ENCODE measurements around the gene RASA3.

RASA3 gene

GRCh38 chr13:113995051-113995601 lies 137.3 kb downstream of the RASA3 start:
- no peak for DNase-seq
- H3K36me3 ChIP-seq (replicated peaks) = peaks cover 47% of the 10 kb centered on the region
- no peaks in the 10 kb centered on the region for H3K27me3 ChIP-seq (replicated peaks)
- no peak for TF ChIP-seq CTCF (IDR thresholded peaks at IDR 0.05; ENCODE audit: low read depth, low read length, missing control alignments)
- no peak overlapping the region for H3K27ac ChIP-seq
- no peak overlapping the region for H3K4me3 ChIP-seq (ENCODE audit: low read depth, low read length)
- in situ Hi-C loops (cut with HindIII; ENCODE audit: low pct_ligation_motif_present, low sequenced_read_pairs) = no loop called here

GRCh38 chr13:113992276-113993005 lies 140.0 kb downstream of the RASA3 start:
- Histone ChIP-seq H3K27me3 (replicated peaks) (no peaks in the 10 kb centered on the region), H3K36me3 (replicated peaks) (peaks cover 49% of the 10 kb centered on the region)

GRCh38 chr13:113991676-113992179 lies 140.7 kb downstream of the RASA3 start:
- no peak overlapping the region for H3K4me3 ChIP-seq (ENCODE audit: low read depth, low read length)
- H3K36me3 ChIP-seq (replicated peaks) = peaks cover 49% of the 10 kb centered on the region
- TF ChIP-seq CTCF (IDR thresholded peaks at IDR 0.05; ENCODE audit: low read depth, low read length, missing control alignments) = no peak
- H3K27ac ChIP-seq = no peak overlapping the region
- in situ Hi-C loops (cut with HindIII; ENCODE audit: low pct_ligation_motif_present, low sequenced_read_pairs) = no loop called here
- DNase-seq = no peak
- H3K27me3 ChIP-seq (replicated peaks) = no peaks in the 10 kb centered on the region

More at GRCh38 chr13:113992276-113993005, 140.0 kb downstream of the RASA3 start:
- no peak for TF ChIP-seq CTCF (IDR thresholded peaks at IDR 0.05; ENCODE audit: low read depth, low read length, missing control alignments)
- no peak for DNase-seq
- no peak overlapping the region for H3K27ac ChIP-seq
- no peak overlapping the region for H3K4me3 ChIP-seq (ENCODE audit: low read depth, low read length)
- in situ Hi-C loops (cut with HindIII; ENCODE audit: low pct_ligation_motif_present, low sequenced_read_pairs) = no loop called here

GRCh38 chr13:113991191-113991669 lies 141.2 kb downstream of the RASA3 start:
- Histone ChIP-seq H3K4me3 (ENCODE audit: low read depth, low read length) (no peak overlapping the region), H3K27ac (no peak overlapping the region), H3K36me3 (replicated peaks) (peaks cover 45% of the 10 kb centered on the region), H3K27me3 (replicated peaks) (no peaks in the 10 kb centered on the region)
- in situ Hi-C loops (cut with HindIII; ENCODE audit: low pct_ligation_motif_present, low sequenced_read_pairs) = no loop called here
- TF ChIP-seq CTCF (IDR thresholded peaks at IDR 0.05; ENCODE audit: low read depth, low read length, missing control alignments) = no peak
- no peak for DNase-seq

- peaks cover 43% of the 10 kb centered on the region for H3K36me3 ChIP-seq (replicated peaks)
- no peak overlapping the region for H3K4me3 ChIP-seq (ENCODE audit: low read depth, low read length)
- in situ Hi-C loops (cut with HindIII; ENCODE audit: low pct_ligation_motif_present, low sequenced_read_pairs) = no loop called here
- no peak for DNase-seq
- H3K27me3 ChIP-seq (replicated peaks) = no peaks in the 10 kb centered on the region
- no peak overlapping the region for H3K27ac ChIP-seq
- no peak for TF ChIP-seq CTCF (IDR thresholded peaks at IDR 0.05; ENCODE audit: low read depth, low read length, missing control alignments)
These were observed 142.0 kb downstream of the RASA3 start for GRCh38 chr13:113990321-113990837.
